GM12874 (cell line): Measurements from ENCODE around the gene OR52H1.

Source experiments
- CTCF ChIP-seq: IDR thresholded peaks from 2 replicates; pipeline ENCODE4 v1.5.1; 2011; ENCODE audit warnings: low read depth, mild to moderate bottlenecking, control low read depth, low read length, moderate library complexity; ENCODE audit not compliant: insufficient read depth

Gene OR52H1

GRCh38 chr11:5553343-5553742 lies 5.0 kb upstream of the OR52H1 start:
- no peak for TF ChIP-seq CTCF

GRCh38 chr11:5550440-5551095 lies 2.2 kb upstream of the OR52H1 start:
- TF ChIP-seq CTCF: no peak

- TF ChIP-seq CTCF: no peak
Measured at GRCh38 chr11:5547982-5548381, 358 bp downstream of the OR52H1 start.

- no peak for TF ChIP-seq CTCF
Measured at GRCh38 chr11:5546457-5546856, 1.9 kb downstream of the OR52H1 start.

- no peak for TF ChIP-seq CTCF
Measured at GRCh38 chr11:5541427-5541826, 6.9 kb downstream of the OR52H1 start.

GRCh38 chr11:5536482-5536881 lies 11.9 kb downstream of the OR52H1 start:
- TF ChIP-seq CTCF: no peak

- no peak for TF ChIP-seq CTCF
Measured at GRCh38 chr11:5534046-5534445, 14.3 kb downstream of the OR52H1 start.
